Left hindlimb (tissue), 1 donor: ENCODE data around the gene NLRP1.

ENCODE experiments used
- DNase-seq: peaks from one replicate; pipeline ENCODE4 v3.0.0-alpha.2; 2018

The NLRP1 gene

DNA sequence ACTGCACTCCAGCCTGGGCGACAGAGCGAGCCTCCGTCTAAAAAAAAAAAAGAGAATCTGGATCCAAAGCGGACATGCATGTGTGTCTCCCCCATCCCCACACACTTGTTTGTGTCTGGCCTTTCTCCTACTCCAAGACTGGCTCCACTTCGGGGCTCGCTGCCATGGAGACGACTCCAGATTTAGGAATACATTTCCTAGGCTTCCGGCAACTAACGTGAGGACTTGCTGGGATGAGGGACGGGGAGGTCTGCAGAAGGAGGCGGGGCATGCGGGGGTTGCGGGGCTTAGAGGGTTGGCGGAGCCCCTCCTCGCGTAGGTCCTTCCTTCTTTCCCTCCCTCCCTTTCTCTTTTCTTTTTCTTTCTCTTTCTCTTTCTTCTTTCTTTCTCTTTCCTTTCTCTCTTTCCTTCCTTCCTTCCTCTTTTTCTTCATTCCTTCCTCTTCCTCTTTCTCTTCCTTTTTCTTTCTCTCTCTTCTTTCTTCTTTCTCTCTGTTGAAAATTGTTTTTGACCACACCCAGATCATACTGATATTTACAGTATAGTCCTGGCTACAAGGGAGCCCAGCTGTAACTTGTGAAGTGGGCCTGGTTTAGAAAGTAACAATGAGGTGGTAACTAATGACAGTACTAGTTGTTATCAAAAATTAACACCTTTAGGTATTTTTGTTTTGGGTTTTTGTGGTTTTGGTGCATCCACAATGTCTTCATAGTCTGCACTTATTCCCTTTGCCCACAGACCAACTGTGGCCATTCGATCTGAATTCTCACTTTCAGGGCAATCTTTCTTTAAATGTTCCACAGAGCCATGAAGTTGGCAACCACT is 72.7 kb downstream of the NLRP1 start:
- peak; percentile 68 for DNase-seq

DNA sequence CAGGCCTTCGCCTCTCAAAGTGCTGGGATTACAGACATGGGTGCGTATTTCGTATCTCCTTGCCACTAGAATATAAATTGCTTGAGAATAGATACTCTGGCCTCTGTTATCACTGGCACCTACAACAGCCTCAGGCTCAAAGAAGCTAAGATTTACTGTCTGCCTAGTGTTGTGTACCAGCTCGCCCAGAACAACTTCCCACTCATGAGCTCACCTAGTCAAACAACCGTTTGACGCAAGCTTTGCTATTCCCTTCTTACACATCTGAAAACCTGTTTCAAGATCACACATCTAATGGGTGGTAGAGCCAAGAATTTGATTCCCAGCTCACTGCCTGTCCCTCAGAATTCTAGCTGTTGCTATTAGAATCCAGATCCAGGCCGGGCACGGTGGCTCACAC is 73.5 kb downstream of the NLRP1 start:
- no peak for DNase-seq

DNA sequence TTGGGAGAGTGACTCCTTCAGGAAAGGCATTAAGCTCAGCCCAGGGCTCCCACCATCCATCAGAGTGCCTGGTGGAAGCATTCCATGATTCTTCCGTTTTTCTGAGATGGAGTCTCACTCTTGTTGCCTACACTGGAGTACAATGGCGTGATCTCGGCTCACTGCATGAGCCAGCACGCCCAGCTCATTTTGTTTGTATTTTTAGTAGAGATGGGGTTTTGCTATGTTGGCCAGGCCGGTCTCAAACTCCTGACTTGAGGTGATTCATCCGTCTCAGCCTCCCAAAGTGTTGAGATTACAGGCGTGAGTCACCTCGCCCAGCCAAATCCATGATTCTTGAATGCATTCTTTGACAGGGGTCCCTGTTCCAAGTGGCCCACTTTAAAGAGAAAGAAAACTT is 74.8 kb downstream of the NLRP1 start:
- DNase-seq, result no peak

DNA sequence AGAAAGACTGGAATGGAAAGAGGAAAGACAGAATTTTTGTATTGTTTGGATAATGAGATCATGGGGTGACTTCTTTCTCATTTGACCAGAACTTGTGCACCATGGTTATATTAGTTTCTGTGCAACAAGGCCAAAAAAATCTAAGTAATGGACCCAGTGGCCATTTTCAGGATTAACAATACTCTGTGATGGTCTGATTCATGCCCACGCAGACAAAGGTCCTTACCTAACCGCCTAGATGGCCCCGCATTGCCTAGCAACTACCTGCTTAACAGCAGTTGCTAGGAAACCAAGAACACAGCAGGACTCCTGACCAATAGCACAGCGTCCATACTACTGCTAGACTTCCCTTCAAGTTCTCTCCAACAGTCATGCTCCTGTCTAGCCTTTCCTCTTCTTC is 75.5 kb downstream of the NLRP1 start:
- DNase-seq, result no peak

DNA sequence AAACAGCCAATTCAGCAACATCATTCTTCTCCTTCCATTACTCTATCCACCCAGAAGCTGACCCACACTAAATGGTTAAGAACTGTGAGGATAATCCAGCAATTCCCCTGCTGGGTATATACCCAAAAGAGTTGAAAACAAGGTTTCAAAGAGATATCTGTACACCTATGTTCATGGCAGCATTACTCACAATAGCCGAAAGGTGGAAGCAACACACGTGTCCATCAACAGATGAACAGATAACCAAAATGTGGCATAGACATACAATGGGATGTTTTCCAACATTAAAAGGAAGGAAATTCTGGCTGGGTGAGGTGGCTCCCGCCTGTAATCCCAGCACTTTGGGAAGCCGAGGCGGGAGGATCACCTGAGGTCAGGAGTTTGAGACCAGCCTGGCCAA is 78.0 kb downstream of the NLRP1 start:
- no peak for DNase-seq

GRCh38 chr17:5502552-5502951 is 81.8 kb downstream of the NLRP1 start:
- DNase-seq, result no peak

- no peak for DNase-seq
Observed at GRCh38 chr17:5501685-5502084, 82.6 kb downstream of the NLRP1 start.

GRCh38 chr17:5500589-5501391 is 83.5 kb downstream of the NLRP1 start:
- peak; percentile 97 for DNase-seq

DNA sequence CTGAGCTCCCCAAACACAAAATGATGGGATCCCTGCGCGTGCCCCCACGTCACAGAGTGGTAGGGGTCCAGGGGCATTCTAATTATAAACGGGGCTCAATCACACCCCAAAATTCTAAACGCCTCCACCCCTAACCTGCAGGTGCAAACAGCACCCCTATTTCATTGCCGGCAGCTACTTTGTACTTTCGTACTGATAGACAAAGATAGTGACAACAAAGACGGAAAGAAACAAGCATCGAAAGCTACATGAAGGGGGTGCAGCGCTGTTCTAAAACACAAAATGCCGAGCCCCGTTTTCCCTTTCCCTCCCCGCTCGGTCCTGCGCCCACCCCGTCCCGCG is 84.1 kb downstream of the NLRP1 start:
- DNase-seq, result no peak

- peak; percentile 47 for DNase-seq
Observed at GRCh38 chr17:5499476-5500231, 84.7 kb downstream of the NLRP1 start.

DNA sequence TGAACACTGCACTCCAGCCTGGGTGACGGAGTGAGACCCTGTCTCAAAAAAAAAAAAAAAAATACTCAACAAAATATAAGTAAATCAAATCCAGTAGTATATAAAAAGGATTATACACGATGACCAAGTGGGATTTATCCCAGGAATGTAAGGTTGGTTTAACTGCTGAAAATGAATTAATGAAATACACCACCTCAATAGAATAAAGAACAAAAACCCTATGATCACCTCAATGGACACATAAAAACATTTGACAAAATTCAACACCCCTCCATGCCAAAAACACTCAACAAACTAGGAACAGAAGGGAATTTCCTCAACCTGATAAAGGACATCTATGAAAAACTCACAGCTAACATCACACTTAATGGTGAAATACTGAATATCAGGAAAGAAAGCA is 91.3 kb downstream of the NLRP1 start:
- DNase-seq, result no peak

DNA sequence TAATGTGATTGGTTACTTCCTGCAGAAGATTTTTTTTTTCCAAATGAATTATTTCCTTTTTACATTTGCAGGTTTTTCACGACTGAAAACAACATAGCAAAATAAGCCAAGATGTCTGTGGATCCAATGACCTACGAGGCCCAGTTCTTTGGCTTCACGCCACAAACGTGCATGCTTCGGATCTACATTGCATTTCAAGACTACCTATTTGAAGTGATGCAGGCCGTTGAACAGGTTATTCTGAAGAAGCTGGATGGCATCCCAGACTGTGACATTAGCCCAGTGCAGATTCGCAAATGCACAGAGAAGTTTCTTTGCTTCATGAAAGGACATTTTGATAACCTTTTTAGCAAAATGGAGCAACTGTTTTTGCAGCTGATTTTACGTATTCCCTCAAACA is 95.6 kb downstream of the NLRP1 start:
- no peak for DNase-seq

DNA sequence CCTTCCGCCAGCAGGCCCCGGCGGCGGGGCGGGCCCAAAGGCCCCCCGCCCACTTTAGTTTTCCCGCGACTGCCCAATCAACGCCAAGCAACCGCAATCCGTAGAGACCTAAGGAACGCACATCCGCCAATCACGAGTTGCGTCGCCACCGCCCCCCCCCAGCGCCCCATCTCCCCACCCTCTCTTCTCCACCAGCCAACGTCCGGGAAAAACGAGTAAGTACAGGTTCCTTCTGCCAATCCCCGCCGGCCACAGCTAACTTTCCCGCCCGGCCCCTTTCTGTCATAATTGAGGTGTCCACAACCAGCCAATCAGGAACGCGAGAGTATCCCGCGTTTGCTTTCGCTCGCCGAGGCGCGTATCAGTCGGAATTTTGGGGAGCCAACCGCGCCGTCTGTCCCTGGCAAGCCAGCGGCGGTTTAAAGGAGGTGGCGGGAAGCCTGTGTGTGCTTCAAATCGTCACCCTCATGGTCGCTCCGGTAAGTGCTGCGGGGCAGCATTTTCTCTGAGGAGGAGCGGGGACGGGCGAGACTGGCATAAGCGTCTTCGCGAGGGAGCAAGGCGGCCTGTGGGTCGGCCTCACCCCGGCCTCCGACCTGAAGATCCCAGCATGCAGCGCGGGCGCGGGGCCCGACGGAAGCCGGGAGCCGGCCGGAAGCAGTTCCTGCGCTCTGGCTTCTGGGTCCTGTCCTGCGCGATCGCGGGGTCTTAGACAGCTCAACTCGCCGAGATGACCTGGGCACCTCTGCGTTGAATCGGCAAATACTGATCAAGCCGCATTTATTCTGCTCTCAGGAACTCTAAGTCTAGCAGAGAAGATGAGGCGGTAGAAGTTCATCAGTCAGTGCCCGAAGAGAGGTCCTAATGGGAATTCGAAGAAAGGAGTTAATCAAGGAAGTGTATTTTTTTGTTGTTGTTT is 97.8 kb downstream of the NLRP1 start, which contains the start of gene MIS12:
TSS of gene MIS12 (plus strand) at position 361 of the 919 bp plus-strand sequence. CDS start 2,297 bp downstream, outside the sequence.
- peak; percentile 100 for DNase-seq

DNA sequence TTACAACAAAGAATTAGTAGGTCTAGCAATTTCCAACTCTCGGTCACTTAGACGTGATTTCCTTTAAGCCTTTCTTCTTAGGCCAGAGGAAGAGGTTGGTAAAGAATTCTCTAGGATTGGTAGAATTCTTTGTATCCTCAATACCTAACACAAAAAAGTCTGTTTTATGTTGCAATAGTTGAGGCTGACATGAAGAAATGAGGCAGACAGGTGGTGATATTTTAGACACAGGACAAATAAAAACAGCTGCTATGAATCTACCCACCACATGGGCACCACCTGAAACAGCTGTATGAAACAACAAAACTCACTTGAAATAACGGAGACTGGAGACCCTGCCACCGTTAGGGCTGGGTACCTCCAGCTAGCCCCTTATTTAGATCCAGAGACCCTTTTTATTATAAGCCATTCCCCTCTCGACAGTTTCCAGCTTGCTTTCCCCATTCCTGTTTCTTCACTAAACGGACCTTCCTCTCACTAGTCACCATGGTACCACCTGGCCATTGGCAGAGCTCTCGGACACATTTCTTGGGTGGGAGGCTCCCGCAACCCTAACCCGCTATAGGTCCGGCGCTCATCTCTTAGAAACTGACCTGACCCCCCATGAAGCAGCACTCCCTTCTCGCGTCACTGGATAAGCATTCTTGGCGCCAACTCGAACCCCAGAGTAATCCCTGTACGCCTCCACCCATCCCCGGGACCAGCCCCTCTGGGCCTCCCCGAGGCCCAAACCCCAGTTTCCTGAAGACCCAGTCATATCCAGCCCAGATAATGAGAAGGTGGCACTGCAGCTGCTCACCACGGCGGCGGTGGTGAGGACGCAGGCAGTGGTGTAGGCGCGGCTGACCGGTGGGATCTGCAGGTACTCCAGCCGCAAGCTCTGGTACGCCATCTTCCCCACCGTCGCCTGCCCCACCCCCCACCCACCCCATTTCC is 98.8 kb downstream of the NLRP1 start, which contains the start of gene DERL2:
TSS of gene DERL2 (minus strand) at position 909 of the 936 bp plus-strand sequence. CDS start at position 892, 17 bp downstream.
- no peak for DNase-seq

- DNase-seq, result no peak
Observed at GRCh38 chr17:5481451-5481850, 102.9 kb downstream of the NLRP1 start.

DNA sequence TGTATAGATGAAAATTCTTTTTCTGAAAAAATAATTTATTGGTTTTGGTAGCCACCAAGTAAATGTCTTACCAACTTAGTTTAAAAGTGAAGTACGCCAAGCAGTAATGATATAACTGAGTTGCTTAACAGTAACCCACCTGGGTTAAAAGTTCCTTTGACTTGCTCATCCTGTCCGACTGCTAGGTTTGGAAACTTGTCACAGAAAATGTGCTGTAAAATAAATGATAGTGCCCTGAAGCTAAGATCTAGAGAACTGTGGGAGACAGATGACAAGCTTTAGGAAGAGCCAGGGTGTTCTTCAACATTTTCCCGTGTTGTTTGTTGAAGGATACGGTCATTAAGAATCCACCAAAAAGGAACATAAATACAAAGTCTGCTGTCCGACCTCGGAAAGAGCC is 103.3 kb downstream of the NLRP1 start:
- DNase-seq, result no peak

DNA sequence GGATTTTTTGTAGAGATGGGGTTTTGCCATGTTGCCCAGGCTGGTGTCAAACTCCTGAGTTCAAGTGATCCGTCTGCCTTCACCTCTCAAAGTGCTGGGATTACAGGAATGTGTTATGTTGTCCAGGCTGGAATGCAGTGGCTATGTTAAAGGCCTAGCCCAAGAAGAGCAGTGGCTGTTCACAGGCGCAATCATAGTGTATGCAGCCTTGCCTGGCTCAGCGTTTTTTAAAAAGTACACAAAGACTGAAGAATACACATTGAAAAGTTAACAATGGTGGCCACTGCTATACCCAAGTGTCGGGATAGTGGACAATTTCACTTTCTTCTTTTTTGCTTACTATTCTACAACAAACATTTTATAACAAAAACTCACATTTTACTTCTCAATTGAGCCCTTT is 105.3 kb downstream of the NLRP1 start:
- no peak for DNase-seq

GRCh38 chr17:5473906-5474305 is 110.4 kb downstream of the NLRP1 start:
- no peak for DNase-seq

DNA sequence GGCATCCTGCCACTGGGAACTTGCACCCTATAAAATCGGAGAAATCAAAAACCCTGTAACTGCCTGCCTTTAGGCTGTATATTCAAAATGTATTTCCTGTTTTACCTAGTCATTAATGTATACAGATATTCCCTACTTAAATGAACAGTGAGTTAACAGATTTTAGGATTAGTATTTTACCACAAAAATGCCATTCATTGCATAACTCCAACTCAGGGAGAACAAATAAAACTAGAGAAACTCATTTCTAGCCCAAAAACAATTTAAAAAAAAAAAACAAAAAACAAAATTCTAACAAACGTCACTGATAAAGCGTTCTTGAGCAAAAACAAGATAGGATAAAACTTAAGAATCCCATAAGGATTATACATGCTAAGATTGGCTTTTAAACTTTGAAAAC is 111.8 kb downstream of the NLRP1 start:
- DNase-seq, result no peak

DNA sequence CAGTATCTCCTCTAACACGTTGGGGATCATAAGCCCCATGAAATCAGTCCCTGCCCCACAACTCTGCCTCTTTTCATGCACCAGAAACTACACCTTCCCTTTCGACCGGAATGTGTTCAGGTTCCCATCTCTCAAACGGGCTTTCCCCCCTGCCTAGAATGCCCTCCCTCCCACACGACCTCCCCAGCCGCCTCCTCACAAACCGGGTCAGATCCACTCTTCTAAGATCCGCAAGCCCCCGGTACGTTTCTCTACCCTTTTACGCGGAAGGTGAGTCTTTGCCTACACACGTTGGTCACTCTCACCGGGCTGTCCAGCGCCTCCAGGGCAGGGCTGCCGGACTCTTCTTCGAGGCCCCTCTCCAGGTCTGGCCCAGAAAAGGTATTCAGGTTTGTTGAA is 116.2 kb downstream of the NLRP1 start:
- DNase-seq, result no peak

- no peak for DNase-seq
Observed at GRCh38 chr17:5467416-5467815, 116.9 kb downstream of the NLRP1 start.
